GM21619 (cell line): ENCODE measurements around the gene ARMC7.
"Not testable (repeated sequence)": the region's sequence is repeated elsewhere in the genome, so short reads cannot be mapped to it uniquely, and the experiment has no call there.

Experiments
- ATAC-seq: cut with Tn5 transposase; IDR thresholded peaks from one replicate; pipeline ENCODE4 v1.9.1; 2021; ENCODE audit not compliant: unreplicated experiment

Gene ARMC7

GRCh38 chr17:75152523-75152921 is 42.8 kb downstream of the ARMC7 start:
- ATAC-seq: no peak

- no peak for ATAC-seq
These were observed 43.4 kb downstream of the ARMC7 start for GRCh38 chr17:75152922-75153779.

GRCh38 chr17:75153780-75154194 is 44.0 kb downstream of the ARMC7 start:
- peak; percentile 23 for ATAC-seq

GRCh38 chr17:75154195-75155106 is 44.7 kb downstream of the ARMC7 start, which contains the start of gene JPT1:
Gene JPT1 (minus strand): TSS chr17:75154512. CDS start chr17:75154397, 115 bp downstream.
- peak; percentile 94 for ATAC-seq

- ATAC-seq: no peak
These were observed 45.4 kb downstream of the ARMC7 start for GRCh38 chr17:75155191-75155601.

- not testable (repeated sequence) for ATAC-seq
These were observed 48.7 kb downstream of the ARMC7 start for GRCh38 chr17:75158480-75158879.

GRCh38 chr17:75159196-75160031 is 49.6 kb downstream of the ARMC7 start:
- ATAC-seq: no peak

GRCh38 chr17:75160211-75160610 is 50.4 kb downstream of the ARMC7 start:
- ATAC-seq: no peak

GRCh38 chr17:75163074-75163473 is 53.3 kb downstream of the ARMC7 start:
- ATAC-seq: no peak

- not testable (repeated sequence) for ATAC-seq
These were observed 54.8 kb downstream of the ARMC7 start for GRCh38 chr17:75164606-75165005.

GRCh38 chr17:75168998-75169397 is 59.2 kb downstream of the ARMC7 start:
- no peak for ATAC-seq

GRCh38 chr17:75173526-75173925 is 63.8 kb downstream of the ARMC7 start:
- no peak for ATAC-seq

- ATAC-seq: no peak
These were observed 65.2 kb downstream of the ARMC7 start for GRCh38 chr17:75174996-75175395.

- no peak for ATAC-seq
These were observed 66.9 kb downstream of the ARMC7 start for GRCh38 chr17:75176625-75177024.

GRCh38 chr17:75178453-75178852 is 68.7 kb downstream of the ARMC7 start:
- no peak for ATAC-seq
